Measurements from ENCODE around the gene BICRA.

GRCh38 chr19:47702671-47703070 is 93.7 kb downstream of the BICRA start:
- TF ChIP-seq CTCF (IDR thresholded peaks at IDR 0.05): no peak
- no peak for TF ChIP-seq POLR2A (IDR thresholded peaks at IDR 0.05)

Measured in testis (tissue), 2 donors.